HepG2 (cell line): ENCODE data around the gene TRMT1. TPM values are rescaled to one million over a fixed set of nuclear protein-coding genes. Genes with fewer than 3 reads are reported as not detected.

Experiments
- AKNA ChIP-seq: sonication (generic); formaldehyde crosslinking; IDR thresholded peaks from 2 replicates; pipeline ENCODE4 v1.4.0; 2020; ENCODE audit warnings: missing genetic modification reagents, borderline replicate concordance
- CEBPB ChIP-seq: IDR thresholded peaks from 2 replicates; pipeline ENCODE4 v1.6.1; 2011; ENCODE audit warnings: low read depth, low read length, improper control_type of control experiment, borderline replicate concordance
- DMAP1 ChIP-seq: IDR thresholded peaks from 2 replicates; pipeline ENCODE4 v1.6.1; 2016
- DPF2 ChIP-seq: sonication (generic); formaldehyde crosslinking; IDR thresholded peaks from 2 replicates; pipeline ENCODE4 v1.4.0; 2020; ENCODE audit warnings: mild to moderate bottlenecking, low read depth, missing genetic modification reagents, borderline replicate concordance
- EZH2 ChIP-seq: conservative IDR thresholded peaks from 2 replicates; pipeline ENCODE4 v1.6.1; 2012; ENCODE audit warnings: mild to moderate bottlenecking, low read depth, low read length, moderate library complexity
- GABPB1 ChIP-seq: IDR thresholded peaks from 2 replicates; pipeline ENCODE4 v1.6.1; 2016; ENCODE audit warnings: mild to moderate bottlenecking, missing genetic modification reagents, moderate library complexity, missing compliant biosample characterization
- NFYC ChIP-seq: IDR thresholded peaks from 2 replicates; pipeline ENCODE4 v1.6.1; 2016; ENCODE audit warnings: missing genetic modification reagents, missing compliant biosample characterization
- PAWR ChIP-seq: sonication (generic); formaldehyde crosslinking; IDR thresholded peaks from 2 replicates; pipeline ENCODE4 v1.4.0; 2020; ENCODE audit warnings: missing genetic modification reagents, mild to moderate bottlenecking, borderline replicate concordance
- PHB2 ChIP-seq: fragments of 450-650 bp; IDR thresholded peaks from 2 replicates; pipeline ENCODE4 v1.6.1; 2018; ENCODE audit not compliant: partially characterized antibody
- SIX1 ChIP-seq: sonication (generic); formaldehyde crosslinking; IDR thresholded peaks from 2 replicates; pipeline ENCODE4 v1.4.0; 2020; ENCODE audit warnings: missing genetic modification reagents, borderline replicate concordance
- SRSF4 ChIP-seq: fragments of 200-400 bp; formaldehyde crosslinking; IDR thresholded peaks from one replicate; pipeline ENCODE4 v1.6.1; 2018; ENCODE audit warnings: mild to moderate bottlenecking, low read depth, low read length, moderate library complexity; ENCODE audit not compliant: poor library complexity, severe bottlenecking
- TCF7L2 ChIP-seq: IDR thresholded peaks from 2 replicates; pipeline ENCODE4 v1.6.1; 2011; ENCODE audit warnings: mild to moderate bottlenecking, low read depth, low read length, moderate library complexity
- ZBTB3 ChIP-seq: sonication (generic); formaldehyde crosslinking; IDR thresholded peaks from 2 replicates; pipeline ENCODE4 v1.4.0; 2020; ENCODE audit warnings: low read depth, mild to moderate bottlenecking, moderate library complexity, missing genetic modification reagents, borderline replicate concordance
- ZHX1 ChIP-seq: sonication (generic); formaldehyde crosslinking; IDR thresholded peaks from 2 replicates; pipeline ENCODE4 v1.8.1; 2022; ENCODE audit warnings: low read depth, mild to moderate bottlenecking, missing genetic modification reagents
- ZNF160 ChIP-seq: sonication (generic); formaldehyde crosslinking; IDR thresholded peaks from 2 replicates; pipeline ENCODE4 v1.8.0; 2022; ENCODE audit warnings: mild to moderate bottlenecking, inconsistent platforms, missing genetic modification reagents
- ZNF276 ChIP-seq: sonication (generic); formaldehyde crosslinking; IDR thresholded peaks from 2 replicates; pipeline ENCODE4 v1.4.0; 2020; ENCODE audit warnings: mild to moderate bottlenecking, low read depth, missing genetic modification reagents
- ZNF589 ChIP-seq: sonication (generic); formaldehyde crosslinking; conservative IDR thresholded peaks from 2 replicates; pipeline ENCODE4 v1.8.0; 2022; ENCODE audit warnings: mild to moderate bottlenecking, moderate library complexity, missing genetic modification reagents
- ZNF7 ChIP-seq: IDR thresholded peaks from 2 replicates; pipeline ENCODE4 v1.6.1; 2016; ENCODE audit warnings: missing biosample characterization, missing genetic modification reagents
- polyA plus RNA-seq, 8 experiments: library from polyadenylated mRNA; depleted of rRNA in 3 of 8; stranded (reverse) in 7 of 8; unstranded in 1 of 8; fragments of >200 nt; fragmentation: Illumina TruSeq in 4 of 8; extraction: Trizol in 4 of 8; gene quantifications; 2 replicates each; pipeline versions ENCODE4 v1.2.1 to v1.2.3, GENCODE V29; 2011 to 2016; ENCODE audit warnings: low read depth in 4 of 8, missing spikeins in 1 of 8, mixed read lengths in 1 of 8; ENCODE audit not compliant: insufficient read depth in 1 of 8
- total RNA-seq, 5 experiments: library from RNA; depleted of rRNA; stranded (reverse); fragments of >200 nt; fragmentation: Illumina TruSeq; extraction: Trizol; gene quantifications; 2 replicates each; pipeline ENCODE4 v1.2.3, GENCODE V29; 2016; ENCODE audit warnings: low read depth in 1 of 5

Gene TRMT1
- total and polyA plus RNA-seq, 2 of the 13 experiments (the other 11 are each of a cell fraction or from before 2014, with no cell fraction given), result 35.5 to 44.1 TPM

- TF ChIP-seq ZBTB3 (CRISPR knock-in tag) (no peak), ZNF589 (0 out of 2 replicates have a peak, but pooled peaks have one; percentile 40), DMAP1 (CRISPR knock-in tag) (peak; percentile 61), SRSF4 (no peak), AKNA (CRISPR knock-in tag) (no peak), DPF2 (CRISPR knock-in tag) (0 out of 2 replicates have a peak, but pooled peaks have one; percentile 24), ZNF160 (CRISPR knock-in tag) (no peak), ZHX1 (CRISPR knock-in tag) (peak; percentile 71; the same call in 1 of the 2 replicates), NFYC (CRISPR knock-in tag) (no peak), GABPB1 (CRISPR knock-in tag) (peak; percentile 90), TCF7L2 (no peak), PAWR (CRISPR knock-in tag) (no peak), CEBPB (no peak), SIX1 (CRISPR knock-in tag) (no peak), EZH2 (no peak), ZNF7 (CRISPR knock-in tag) (no peak), ZNF276 (CRISPR knock-in tag) (no peak), PHB2 (no peak)
These were observed 48.0 kb upstream of the TRMT1 start (continued) for GRCh38 chr19:13164343-13165161.
